ENCODE results near the gene GPR141.
"Not testable (repeated sequence)": the region's sequence is repeated elsewhere in the genome, so short reads cannot be mapped to it uniquely, and the experiment has no call there.

GPR141 gene

DNA sequence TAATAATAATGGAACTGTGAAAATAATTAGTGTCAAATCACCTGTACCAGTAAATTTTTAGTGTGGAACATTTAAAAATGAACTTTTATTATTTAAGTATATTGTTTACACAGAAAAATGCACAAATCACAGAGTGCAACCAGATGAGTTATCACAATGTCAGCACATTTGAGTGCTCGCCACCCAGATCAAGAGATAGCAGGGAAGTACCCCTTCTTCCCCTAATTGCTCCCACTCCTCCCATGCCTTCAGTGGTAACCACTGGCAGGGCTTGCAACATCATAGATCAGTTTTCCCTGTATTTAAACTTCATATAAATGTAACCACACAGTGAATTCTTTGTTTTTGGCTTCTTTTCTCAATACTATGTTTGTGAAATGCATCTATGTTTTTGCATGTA lies 7.8 kb upstream of the GPR141 start:
- DNase-seq (ENCODE audit: low read depth): no peak
- H3K4me3 ChIP-seq (ENCODE audit: low read depth, low read length): no peak overlapping the region

DNA sequence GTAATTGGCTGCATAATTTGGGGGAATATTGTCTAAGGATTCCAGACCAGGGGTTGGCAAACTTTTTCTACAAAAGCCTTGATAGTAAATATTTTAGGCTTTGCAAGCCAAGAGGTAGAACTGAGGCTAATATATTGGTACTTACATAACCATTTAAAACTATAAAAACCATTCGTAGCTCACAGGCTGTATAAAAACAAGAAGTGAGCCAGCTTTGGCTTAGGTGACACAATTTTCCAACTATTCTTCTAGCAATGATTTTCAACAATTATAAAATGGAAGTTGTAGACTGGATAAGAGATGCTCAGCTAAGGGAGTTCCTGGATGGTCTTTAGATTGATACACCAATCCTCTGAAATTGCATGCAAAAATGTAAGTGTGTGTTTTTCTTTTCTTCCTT lies 1.4 kb downstream of the GPR141 start:
- DNase-seq (ENCODE audit: low read depth): no peak
- H3K4me3 ChIP-seq (ENCODE audit: low read depth, low read length): no peak overlapping the region

DNA sequence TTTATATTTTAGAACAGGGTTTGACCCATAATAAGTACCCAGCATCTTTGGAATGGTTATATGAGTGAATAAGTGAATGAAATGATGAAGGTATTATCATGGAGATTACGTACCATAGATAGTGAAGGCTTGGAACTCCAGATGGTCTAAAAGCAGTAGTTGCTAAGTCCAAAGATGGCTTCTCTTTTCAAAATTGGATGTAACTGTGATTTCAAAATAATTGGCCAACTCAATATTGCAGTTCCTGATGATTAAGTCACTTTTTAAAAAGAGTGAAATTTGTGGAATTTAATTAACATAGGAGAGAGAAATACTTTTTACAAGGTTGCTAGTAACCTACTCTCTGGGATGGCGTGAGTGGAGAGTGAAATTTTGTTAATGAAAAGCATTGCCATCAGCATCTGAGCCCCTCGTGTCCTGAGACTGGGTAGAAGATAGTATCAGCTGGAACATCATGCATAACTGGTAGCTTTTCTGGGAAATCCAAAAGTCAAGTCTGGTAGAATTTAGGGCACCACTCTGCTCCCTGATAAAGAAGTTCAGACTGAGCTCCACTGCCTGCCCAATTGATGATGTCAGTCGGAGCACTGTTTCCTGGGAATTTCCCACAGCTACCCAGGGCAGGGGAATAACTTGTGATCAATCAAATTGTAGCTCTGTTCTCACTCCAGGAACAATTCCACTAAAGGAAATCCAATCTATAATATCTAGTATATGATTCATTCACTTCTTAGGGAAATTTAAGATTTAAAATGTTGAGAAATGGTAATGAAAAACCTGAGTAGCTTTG lies 3.2 kb downstream of the GPR141 start:
- no peak for DNase-seq (ENCODE audit: low read depth)
- no peak overlapping the region for H3K4me3 ChIP-seq (ENCODE audit: low read depth, low read length)

DNA sequence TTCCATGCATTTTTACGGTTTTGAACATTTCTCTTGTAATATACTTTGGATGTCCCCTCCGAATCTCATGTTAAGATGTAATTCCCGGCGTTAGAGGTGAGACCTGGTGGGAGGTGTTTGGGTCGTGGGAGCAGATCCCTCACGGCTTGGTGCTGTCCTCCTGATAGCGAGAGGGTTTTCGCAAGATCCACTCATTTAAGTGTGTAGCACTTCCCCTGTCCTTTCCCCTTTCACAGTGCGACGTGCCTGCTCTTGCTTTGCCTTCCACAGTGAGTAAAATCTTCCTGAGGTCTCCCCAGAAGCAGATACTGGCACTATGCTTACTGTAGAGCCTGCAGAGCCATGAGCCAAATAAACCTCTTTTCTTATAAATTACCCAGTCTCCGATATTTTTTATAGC lies 6.6 kb downstream of the GPR141 start:
- DNase-seq (ENCODE audit: low read depth): no peak
- no peak overlapping the region for H3K4me3 ChIP-seq (ENCODE audit: low read depth, low read length)

DNA sequence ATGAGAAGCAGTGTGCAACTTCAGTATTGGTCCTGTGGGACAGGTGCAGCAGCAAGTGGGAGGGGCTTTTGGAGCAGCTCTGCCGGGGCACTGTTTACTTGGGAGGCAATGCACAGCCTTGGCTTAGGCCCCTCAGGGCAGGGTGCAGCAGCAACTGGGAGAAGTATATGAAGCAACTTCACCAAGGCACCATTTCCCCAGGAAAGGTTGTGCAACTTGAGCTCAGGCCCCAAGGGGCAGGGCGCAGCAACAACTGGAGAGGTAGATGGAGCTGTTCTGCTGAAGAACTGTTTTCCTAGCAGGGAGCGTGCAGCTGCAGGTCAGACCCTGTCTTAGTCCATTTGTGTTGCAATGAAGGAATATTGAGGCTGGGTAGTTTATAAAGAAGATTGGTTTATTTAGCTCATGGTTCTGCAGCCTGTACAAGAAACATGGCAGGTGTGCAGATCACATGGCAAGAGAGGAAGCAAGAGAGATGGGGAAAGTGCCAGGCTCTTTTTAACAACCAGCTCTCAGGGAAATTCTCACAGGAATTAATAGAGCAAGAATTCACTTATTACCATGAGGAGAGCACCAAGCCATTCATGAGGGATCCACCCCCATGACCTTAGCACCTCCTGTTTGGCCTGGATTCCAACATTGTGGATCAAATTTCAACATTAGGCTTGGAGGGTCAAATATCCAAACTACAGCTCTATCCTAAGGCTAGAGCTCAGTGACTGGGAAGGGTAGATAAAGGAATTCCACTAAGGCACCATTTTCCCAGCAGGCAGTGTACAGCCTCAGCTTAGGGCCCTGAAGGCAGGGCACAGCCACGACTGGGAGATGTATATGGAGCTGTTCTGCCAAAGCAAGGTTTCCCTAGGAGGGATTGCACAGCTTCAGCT lies 10.9 kb downstream of the GPR141 start:
- no peak overlapping the region for H3K4me3 ChIP-seq (ENCODE audit: low read depth, low read length)
- no peak for DNase-seq (ENCODE audit: low read depth)

DNA sequence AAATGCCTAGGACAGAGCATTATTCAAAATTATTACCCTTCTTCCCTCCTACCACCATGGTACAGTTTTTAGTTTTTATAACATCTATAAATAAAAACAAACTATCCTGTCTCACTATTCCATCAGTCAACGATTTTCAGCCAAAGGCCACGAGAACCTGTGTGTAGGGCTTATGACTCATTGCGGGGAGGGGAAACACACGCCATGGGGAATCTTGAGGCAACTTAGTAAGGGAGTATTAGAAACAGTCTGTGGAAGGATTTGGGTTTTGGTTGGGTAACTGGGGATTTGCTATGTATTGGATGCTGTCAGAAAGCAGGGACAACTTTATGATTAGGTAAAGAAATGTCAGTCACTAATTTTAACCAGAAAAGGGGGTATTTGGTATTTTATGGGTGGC lies 14.7 kb downstream of the GPR141 start:
- DNase-seq (ENCODE audit: low read depth): no peak
- H3K4me3 ChIP-seq (ENCODE audit: low read depth, low read length): no peak overlapping the region

DNA sequence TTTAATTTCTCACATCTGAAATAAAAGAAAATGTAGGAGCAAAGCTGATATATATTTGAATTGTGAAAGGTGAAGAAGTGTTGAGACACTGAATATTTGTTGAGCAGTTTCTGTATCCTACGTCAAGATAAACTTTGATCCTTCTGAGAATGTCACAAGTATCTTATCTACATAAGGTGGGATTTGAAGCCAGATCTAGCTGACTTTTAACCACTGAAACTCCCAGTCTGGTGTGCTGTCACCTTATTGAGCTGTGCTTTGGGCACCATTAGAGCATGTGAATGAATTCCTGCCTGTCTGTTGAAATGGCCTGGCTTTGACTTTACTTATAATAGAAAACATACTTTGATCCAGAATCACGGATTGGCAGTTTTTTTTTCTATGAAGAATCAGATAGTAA lies 15.2 kb downstream of the GPR141 start:
- H3K4me3 ChIP-seq (ENCODE audit: low read depth, low read length): no peak overlapping the region
- DNase-seq (ENCODE audit: low read depth): no peak

DNA sequence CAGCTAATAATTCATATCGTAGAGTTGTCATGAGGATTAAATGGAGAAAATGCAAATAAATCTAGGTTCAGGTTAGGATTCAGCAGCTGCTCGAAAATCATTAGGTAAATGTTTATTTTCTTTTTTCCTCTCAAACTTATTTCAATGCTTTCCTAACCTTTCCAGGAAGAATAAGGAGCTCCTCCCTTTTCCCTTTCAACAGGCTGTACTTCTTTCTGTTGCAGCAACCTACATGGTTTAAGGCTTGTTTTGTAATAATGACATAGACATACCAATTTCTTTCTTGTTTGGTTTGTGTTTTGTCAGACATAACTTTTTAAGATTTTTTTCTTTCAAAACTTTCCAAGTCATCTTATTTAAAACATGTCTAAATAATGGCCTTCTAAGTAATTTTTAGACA lies 18.2 kb downstream of the GPR141 start:
- DNase-seq (ENCODE audit: low read depth): no peak
- H3K4me3 ChIP-seq (ENCODE audit: low read depth, low read length): no peak overlapping the region

DNA sequence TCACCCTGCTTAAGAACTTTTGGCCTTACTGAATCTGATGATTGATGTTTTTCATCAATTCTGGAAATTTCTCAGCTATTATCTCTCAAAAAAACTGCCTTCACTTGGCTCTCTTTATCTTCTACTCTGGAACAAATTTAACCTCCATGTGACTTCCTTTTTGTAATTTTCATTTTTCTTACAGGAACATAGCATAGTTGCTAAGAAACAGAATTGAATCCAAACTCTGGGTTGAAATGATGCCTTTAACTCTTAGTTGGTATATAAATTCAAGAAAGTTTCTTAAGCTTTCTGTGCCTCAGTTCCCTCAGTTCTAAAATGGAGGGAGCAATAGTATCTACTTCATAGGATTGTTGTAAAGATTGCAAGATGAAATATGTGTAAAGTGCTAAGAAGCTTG lies 19.8 kb downstream of the GPR141 start:
- DNase-seq (ENCODE audit: low read depth): no peak
- no peak overlapping the region for H3K4me3 ChIP-seq (ENCODE audit: low read depth, low read length)

DNA sequence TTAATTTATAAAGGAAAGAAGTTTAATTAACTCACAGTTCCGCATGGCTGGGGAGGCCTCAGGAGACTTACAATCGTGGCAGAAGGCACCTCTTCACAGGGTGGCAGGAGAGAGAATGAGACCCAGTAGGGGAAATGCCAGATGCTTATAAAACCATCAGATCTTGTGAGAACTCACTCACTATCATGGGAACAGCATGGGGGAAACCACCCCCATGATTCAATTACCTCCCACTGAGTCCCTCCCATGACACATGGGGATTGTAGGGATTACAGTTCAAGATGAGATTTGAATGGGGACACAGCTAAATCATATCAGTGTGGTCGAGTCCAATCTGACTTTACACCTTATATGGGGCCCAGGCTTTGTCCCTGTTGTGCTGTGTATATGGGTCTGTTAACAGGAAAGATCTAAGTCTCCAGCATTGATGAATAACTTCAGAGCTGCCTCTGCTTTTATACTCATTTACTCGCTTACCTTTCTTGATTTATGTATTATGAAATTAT lies 20.8 kb downstream of the GPR141 start:
- not testable (repeated sequence) for DNase-seq (ENCODE audit: low read depth); H3K4me3 ChIP-seq (ENCODE audit: low read depth, low read length)

DNA sequence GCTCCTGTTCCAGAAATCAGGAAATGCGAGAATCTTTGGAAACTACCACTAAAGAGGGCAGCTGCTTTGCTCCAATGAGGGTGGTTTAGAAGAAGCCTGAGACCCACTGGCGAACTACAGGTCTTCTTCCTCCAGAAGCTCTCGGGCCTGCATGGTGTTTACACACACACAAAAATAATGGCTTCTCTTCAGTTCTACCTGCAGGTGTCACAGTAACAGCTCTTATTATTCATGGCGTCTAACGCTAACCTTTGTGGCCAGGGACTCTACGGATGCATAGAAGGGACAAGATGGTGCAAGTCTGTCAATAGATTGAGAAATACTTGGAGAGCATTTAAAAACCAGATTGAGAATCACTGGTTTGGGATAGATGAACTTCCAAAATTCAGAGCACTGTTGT lies 22.4 kb downstream of the GPR141 start:
- DNase-seq (ENCODE audit: low read depth): no peak
- H3K4me3 ChIP-seq (ENCODE audit: low read depth, low read length): no peak overlapping the region

DNA sequence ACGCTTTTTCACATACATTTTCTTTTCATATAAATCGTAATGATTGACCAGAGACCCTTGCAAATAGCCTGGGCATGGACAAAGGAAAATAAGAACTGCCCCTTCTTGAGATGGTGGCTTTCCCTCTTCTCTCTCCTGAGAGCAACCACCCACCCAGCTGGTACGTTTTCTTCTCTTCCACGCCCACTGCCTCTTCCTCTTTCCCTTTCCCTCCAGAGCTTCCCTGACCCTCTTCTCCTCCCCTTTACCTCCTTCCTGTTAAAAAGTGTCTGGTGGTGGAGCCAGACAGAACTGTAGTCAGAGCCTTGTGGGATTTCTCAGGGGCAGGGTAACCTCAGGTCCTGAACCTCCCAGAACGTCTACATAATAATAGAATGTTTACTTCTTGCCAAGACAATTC lies 23.2 kb downstream of the GPR141 start:
- no peak for DNase-seq (ENCODE audit: low read depth)
- no peak overlapping the region for H3K4me3 ChIP-seq (ENCODE audit: low read depth, low read length)

DNA sequence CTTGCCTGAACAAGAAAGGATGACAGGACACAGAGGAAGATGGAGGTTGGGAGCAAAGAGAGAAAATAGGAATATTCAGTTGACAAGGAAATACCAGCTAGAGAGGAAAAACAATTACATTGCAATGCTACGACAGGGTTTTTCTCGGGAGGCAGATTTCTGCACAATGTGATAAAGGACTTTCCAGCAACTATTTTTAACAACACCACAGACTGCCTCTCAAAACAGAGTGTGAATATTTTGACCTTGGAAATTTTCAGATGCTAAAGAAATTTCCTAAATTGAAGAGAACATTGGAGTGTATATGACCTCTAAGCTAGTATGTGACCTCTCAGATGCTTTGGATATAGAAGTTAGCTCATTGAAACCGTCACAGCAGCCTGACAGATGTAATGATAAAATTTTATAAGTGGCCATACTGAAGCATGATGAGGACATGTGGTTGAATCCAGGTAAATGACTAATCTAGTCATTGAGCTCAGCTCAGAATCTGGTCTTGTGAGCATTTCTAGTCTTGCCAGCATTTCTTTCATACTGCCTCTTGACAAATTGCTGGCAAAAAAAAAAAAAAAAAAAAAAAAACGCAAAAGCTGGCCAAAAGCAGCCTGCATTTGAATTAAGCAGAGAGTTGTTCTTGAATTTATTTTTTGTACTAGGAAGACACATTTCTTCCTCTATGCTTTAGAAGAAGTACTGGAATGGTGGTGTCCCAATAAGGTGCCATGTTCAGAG lies 24.4 kb downstream of the GPR141 start:
- DNase-seq (ENCODE audit: low read depth): no peak
- no peak overlapping the region for H3K4me3 ChIP-seq (ENCODE audit: low read depth, low read length)

DNA sequence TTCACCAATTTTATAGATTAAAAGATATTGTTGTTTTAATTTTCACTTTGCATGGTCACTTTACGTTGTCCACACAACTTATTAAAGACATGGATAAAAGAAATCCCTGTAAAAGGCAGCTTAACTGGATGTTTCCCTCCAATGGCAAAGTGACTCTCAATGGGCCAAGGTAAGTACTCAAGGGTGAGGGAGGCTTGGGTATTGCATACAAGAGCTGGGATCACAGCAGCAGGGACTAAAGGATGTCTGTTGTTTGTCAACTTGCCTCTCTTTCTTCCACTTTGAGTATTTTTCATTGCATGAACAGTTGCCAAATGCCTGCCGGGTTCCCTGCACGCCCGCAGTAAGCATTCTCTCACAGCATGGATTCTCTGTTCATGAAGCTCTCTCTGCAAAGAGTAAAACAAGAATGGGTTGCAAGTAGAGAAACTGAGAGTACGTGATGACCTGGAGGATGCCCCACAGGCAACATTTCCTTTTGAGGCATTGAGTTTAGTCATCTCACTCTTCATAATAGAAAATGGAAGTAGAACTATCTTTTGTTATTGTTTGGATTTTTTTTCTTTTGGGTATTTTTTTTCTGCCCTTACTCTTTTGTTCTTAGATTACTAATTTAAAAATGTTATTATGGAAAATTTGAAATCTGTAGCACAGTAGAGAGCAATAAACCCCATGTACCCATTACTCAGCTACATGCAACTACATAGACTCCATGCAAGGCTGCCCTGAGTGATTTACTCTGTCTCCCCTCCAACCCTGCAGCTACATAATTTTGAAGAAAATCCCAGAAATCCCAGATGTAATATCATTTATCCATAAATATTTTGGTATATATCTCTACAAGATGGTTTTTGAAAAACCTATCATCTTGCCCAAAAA lies 26.3 kb downstream of the GPR141 start:
- no peak overlapping the region for H3K4me3 ChIP-seq (ENCODE audit: low read depth, low read length)
- no peak for DNase-seq (ENCODE audit: low read depth)

DNA sequence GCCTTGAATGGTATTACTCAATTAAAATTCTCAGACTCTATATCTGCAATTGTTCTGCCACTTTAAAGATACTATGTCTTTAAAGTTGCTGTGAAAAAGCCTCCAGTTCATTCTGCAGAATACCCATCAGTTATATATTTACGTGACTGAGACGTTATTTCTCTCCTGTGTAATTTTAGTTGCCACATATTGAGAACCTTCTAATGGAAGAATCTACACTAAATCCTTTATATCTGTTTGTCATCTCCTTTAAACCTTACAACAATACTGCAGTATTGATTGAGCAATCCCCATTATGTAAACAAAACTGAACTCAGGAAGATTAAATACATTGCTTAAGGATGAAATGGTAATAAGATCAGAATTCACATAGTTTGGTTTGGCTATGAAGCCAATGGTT lies 30.0 kb downstream of the GPR141 start:
- H3K4me3 ChIP-seq (ENCODE audit: low read depth, low read length): no peak overlapping the region
- no peak for DNase-seq (ENCODE audit: low read depth)

DNA sequence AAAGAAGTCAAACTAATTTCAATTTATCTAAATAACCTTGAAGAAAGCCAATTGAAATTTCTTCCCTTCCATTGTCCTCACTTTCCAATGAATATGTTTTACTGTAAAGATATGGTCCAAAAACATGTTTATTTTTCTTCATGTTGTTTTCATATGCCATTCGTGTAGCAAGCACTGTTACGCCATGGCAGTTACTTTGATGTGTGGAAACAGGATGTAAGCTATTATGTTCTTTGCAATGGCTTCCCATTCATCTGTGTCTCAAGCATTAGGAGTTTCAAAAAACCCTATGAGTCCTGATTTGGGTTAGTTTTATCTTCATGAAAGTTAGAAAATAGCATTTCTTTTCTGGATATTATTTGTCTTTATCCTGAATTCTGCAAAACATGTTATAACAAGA lies 31.0 kb downstream of the GPR141 start:
- no peak for DNase-seq (ENCODE audit: low read depth)
- H3K4me3 ChIP-seq (ENCODE audit: low read depth, low read length): no peak overlapping the region

DNA sequence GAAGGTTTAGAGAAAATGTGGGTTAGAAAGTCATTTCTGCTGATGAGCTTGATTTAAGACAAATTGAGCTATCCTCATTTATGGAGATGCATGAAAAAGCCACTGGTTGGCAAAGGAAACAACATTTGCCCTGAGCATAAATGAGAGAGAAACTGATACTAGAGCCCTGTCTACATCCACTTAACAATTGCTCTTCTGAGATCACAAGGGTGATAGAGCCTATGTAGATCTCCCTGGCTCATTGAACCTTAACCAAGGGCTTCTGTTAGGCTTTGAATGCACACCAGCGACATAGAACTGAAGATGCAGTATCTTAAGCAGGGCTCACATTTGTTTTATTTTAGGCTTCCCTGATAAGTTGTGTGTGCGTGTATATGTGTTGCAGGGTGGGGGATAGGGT lies 35.0 kb downstream of the GPR141 start:
- no peak overlapping the region for H3K4me3 ChIP-seq (ENCODE audit: low read depth, low read length)
- no peak for DNase-seq (ENCODE audit: low read depth)

DNA sequence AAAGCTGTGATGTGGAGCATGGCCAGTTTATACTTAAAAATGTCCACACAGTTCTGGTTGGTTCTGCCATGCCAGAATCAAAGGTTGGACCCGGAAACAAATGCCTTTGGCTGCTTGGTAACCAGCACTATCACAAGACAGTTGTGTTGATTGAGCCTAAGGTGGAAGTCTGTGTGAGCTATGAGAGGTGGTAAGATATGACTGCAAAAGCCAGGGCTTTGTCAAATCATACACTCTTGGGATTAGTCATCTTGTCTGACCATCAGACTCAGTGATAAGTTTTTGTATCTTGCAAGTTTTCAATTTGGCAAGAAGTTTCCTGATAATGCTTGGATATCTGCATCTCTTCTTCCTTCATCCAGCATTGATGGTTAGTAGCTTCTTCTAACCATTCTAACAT lies 35.5 kb downstream of the GPR141 start:
- DNase-seq (ENCODE audit: low read depth): no peak
- H3K4me3 ChIP-seq (ENCODE audit: low read depth, low read length): no peak overlapping the region

DNA sequence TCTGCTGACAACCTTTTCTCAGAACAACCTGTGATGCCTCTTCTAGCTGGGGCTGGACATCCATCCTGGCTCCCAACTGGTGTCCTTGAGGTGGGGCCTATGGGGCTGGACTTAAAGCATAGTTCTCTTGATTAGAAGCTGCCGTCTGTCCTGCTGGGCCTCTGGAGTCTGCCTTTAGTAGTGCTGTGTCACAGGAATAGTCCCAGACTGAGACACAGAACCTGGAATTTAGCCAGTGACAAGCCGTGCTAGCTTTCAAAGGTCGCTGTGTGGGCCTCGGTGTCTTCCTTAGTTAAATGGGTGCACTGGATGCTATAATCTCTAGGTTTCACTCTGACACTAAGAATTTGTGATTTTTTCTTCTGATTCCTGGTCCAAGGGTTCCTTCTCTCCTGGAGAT lies 41.2 kb downstream of the GPR141 start:
- H3K4me3 ChIP-seq (ENCODE audit: low read depth, low read length): no peak overlapping the region

More for the DNA sequence above, 41.2 kb downstream of the GPR141 start:
- DNase-seq (ENCODE audit: low read depth): no peak
